H1 (cell line): ENCODE results near the gene P3H4. TPM values are rescaled to one million over a fixed set of nuclear protein-coding genes. Genes with fewer than 3 reads are reported as not detected.

Experiments
- CTCF ChIA-PET: fragments of 300-600 bp; sonication (Branson Sonifier 250); formaldehyde crosslinking; loops from one replicate; lab custom pipeline; 2021; ENCODE audit not compliant: partially characterized antibody; lab: Charles Lee
- POLR2A ChIA-PET: fragments of 300-600 bp; sonication (Branson Sonifier 250); formaldehyde crosslinking; loops from one replicate; lab custom pipeline; 2021; ENCODE audit warnings: inconsistent platforms; ENCODE audit not compliant: partially characterized antibody; lab: Charles Lee
- DNase-seq, 2 experiments: peaks; one replicate each; pipeline versions ENCODE4 v3.0.0 to v3.0.0-alpha.2; 2010 to 2022; ENCODE audit warnings: low spot score in 2 of 2, low read depth in 1 of 2, mixed read lengths in 1 of 2
- FAIRE-seq: peaks from 2 replicates; lab custom pipeline; 2011; peaks lifted over from hg19 to GRCh38; lab: Jason Lieb, UNC
- H2AFZ ChIP-seq: 2 replicates; pipeline ENCODE4 v1.8.1; 2012; ENCODE audit warnings: low read length, inconsistent platforms
- H2AK5ac ChIP-seq: 2 replicates; pipeline ENCODE4 v1.6.1; 2013; ENCODE audit warnings: low read depth, low read length
- H2BK120ac ChIP-seq: replicated peaks from 2 replicates; pipeline ENCODE3; 2013; ENCODE audit warnings: low read depth, low read length, inconsistent platforms
- H2BK12ac ChIP-seq: 2 replicates; pipeline ENCODE4 v1.6.1; 2013; ENCODE audit warnings: low read depth, low read length
- H2BK15ac ChIP-seq: 2 replicates; pipeline ENCODE4 v1.6.1; 2013; ENCODE audit warnings: low read length
- H2BK20ac ChIP-seq: 2 replicates; pipeline ENCODE4 v1.6.1; 2013; ENCODE audit warnings: low read length
- H2BK5ac ChIP-seq: 2 replicates; pipeline ENCODE4 v1.6.1; 2013; ENCODE audit warnings: low read depth, low read length
- H3K14ac ChIP-seq: 2 replicates; pipeline ENCODE4 v1.6.1; 2013; ENCODE audit warnings: inconsistent platforms; ENCODE audit not compliant: insufficient read length
- H3K18ac ChIP-seq: 2 replicates; pipeline ENCODE4 v1.6.1; 2013; ENCODE audit warnings: low read length; ENCODE audit errors: extremely low read depth
- H3K23ac ChIP-seq: 2 replicates; pipeline ENCODE4 v1.6.1; 2013; ENCODE audit warnings: inconsistent platforms; ENCODE audit not compliant: insufficient read length
- H3K23me2 ChIP-seq: 2 replicates; pipeline ENCODE4 v1.6.1; 2013; ENCODE audit warnings: low read depth, low read length
- H3K27ac ChIP-seq: 2 replicates; pipeline ENCODE4 v1.6.1; 2011; ENCODE audit warnings: low read depth, low read length, inconsistent platforms
- H3K27me3 ChIP-seq, 4 experiments: replicated peaks in 1 of 4; 1 replicate in 1 of 4; 2 replicates in 3 of 4; pipeline versions ENCODE4 v1.6.1 to v1.8.1; 2011 to 2013; ENCODE audit warnings: low read length in 3 of 4, mild to moderate bottlenecking in 3 of 4, inconsistent platforms in 2 of 4, mixed read lengths in 2 of 4, moderate library complexity in 1 of 4; ENCODE audit not compliant: control insufficient read depth in 3 of 4, insufficient read depth in 3 of 4; ENCODE audit errors: extremely low read depth in 1 of 4
- H3K36me3 ChIP-seq, 4 experiments: 2 replicates each; pipeline versions ENCODE4 v1.6.1 to v1.8.1; 2011 to 2013; ENCODE audit warnings: mild to moderate bottlenecking in 4 of 4, low read length in 3 of 4, moderate library complexity in 2 of 4, control low read depth in 1 of 4, inconsistent platforms in 1 of 4; ENCODE audit not compliant: insufficient read depth in 4 of 4, control insufficient read depth in 2 of 4
- H3K4ac ChIP-seq: replicated peaks from 2 replicates; pipeline ENCODE3; 2013; ENCODE audit warnings: low read length, low read depth, mixed read lengths, inconsistent platforms; ENCODE audit not compliant: insufficient read length
- H3K4me1 ChIP-seq, 4 experiments: replicated peaks in 1 of 4; 1 replicate in 1 of 4; 2 replicates in 3 of 4; pipeline versions ENCODE4 v1.6.1 to v1.8.1; 2011 to 2013; ENCODE audit warnings: low read length in 3 of 4, inconsistent platforms in 2 of 4, mixed read lengths in 1 of 4; ENCODE audit not compliant: insufficient read depth in 4 of 4, control insufficient read depth in 3 of 4
- H3K4me2 ChIP-seq, 2 experiments: 2 replicates each; pipeline versions ENCODE4 v1.6.1 to v1.8.1; 2011 to 2013; ENCODE audit warnings: low read depth in 2 of 2, low read length in 2 of 2, control low read depth in 1 of 2, inconsistent platforms in 1 of 2, mild to moderate bottlenecking in 1 of 2; ENCODE audit not compliant: insufficient read depth in 1 of 2
- H3K4me3 ChIP-seq, 4 experiments: fragments of 200-600, 300-600 bp in 1 of 4; sonication (generic), shearing (Covaris generic), sonication (Bioruptor Twin) in 1 of 4; 2 replicates each; pipeline versions ENCODE4 v1.5.1 to v1.8.1; 2011 to 2016; ENCODE audit warnings: low read length in 4 of 4, low read depth in 3 of 4, control low read depth in 2 of 4, inconsistent platforms in 2 of 4, mild to moderate bottlenecking in 2 of 4, mixed read lengths in 1 of 4, moderate library complexity in 1 of 4; ENCODE audit not compliant: insufficient read depth in 2 of 4; ENCODE audit errors: extremely low read depth in 1 of 4
- H3K56ac ChIP-seq: replicated peaks from 2 replicates; pipeline ENCODE3; 2013; ENCODE audit warnings: low read depth, mild to moderate bottlenecking, mixed read lengths, low read length, inconsistent platforms; ENCODE audit not compliant: insufficient read length
- H3K79me1 ChIP-seq: 2 replicates; pipeline ENCODE4 v1.6.1; 2013; ENCODE audit warnings: low read depth, low read length, control low read depth
- H3K79me2 ChIP-seq, 2 experiments: 2 replicates each; pipeline versions ENCODE4 v1.6.1 to v1.8.1; 2012 to 2013; ENCODE audit warnings: low read length in 2 of 2, mild to moderate bottlenecking in 2 of 2, inconsistent platforms in 1 of 2; ENCODE audit not compliant: insufficient read depth in 2 of 2, control insufficient read depth in 1 of 2
- H3K9ac ChIP-seq, 4 experiments: replicated peaks in 1 of 4; 1 replicate in 1 of 4; 2 replicates in 3 of 4; pipeline versions ENCODE4 v1.6.1 to v1.8.1; 2011 to 2013; ENCODE audit warnings: low read depth in 3 of 4, low read length in 3 of 4, control low read depth in 2 of 4, mild to moderate bottlenecking in 2 of 4, moderate library complexity in 2 of 4, inconsistent platforms in 1 of 4; ENCODE audit errors: extremely low read depth in 1 of 4
- H3K9me3 ChIP-seq, 2 experiments: 2 replicates each; pipeline versions ENCODE4 v1.6.1 to v1.8.1; 2012 to 2013; ENCODE audit warnings: mild to moderate bottlenecking in 2 of 2, moderate library complexity in 2 of 2, control low read depth in 1 of 2, inconsistent platforms in 1 of 2, low read depth in 1 of 2, low read length in 1 of 2, mixed read lengths in 1 of 2; ENCODE audit not compliant: insufficient read depth in 2 of 2
- H4K20me1 ChIP-seq, 2 experiments: replicated peaks in 1 of 2; 2 replicates each; pipeline versions ENCODE3 to v1.8.1; 2011 to 2013; ENCODE audit warnings: inconsistent platforms in 2 of 2, low read length in 2 of 2, mild to moderate bottlenecking in 1 of 2; ENCODE audit not compliant: insufficient read depth in 2 of 2, control insufficient read depth in 1 of 2
- H4K5ac ChIP-seq: 2 replicates; pipeline ENCODE4 v1.6.1; 2013; ENCODE audit warnings: low read length, low read depth, mixed read lengths, inconsistent platforms; ENCODE audit not compliant: insufficient read length
- H4K8ac ChIP-seq: 2 replicates; pipeline ENCODE4 v1.8.0; 2013; ENCODE audit warnings: mild to moderate bottlenecking, moderate library complexity, low read length, inconsistent platforms; ENCODE audit not compliant: insufficient read depth; ENCODE audit errors: extremely low read depth
- H4K91ac ChIP-seq: replicated peaks from 2 replicates; pipeline ENCODE3; 2013; ENCODE audit warnings: low read length, mixed read lengths, inconsistent platforms; ENCODE audit not compliant: insufficient read length
- ASH2L ChIP-seq: fragments of 200-600, 300-600 bp; sonication (generic); IDR thresholded peaks from one replicate; pipeline ENCODE4 v1.7.1; 2017; ENCODE audit warnings: low read length
- CHD2 ChIP-seq: IDR thresholded peaks from 2 replicates; pipeline ENCODE4 v1.6.1; 2012; ENCODE audit warnings: low read length, improper control_type of control experiment
- HDAC6 ChIP-seq: IDR thresholded peaks from one replicate; pipeline ENCODE4 v1.7.1; 2012; ENCODE audit warnings: low read depth, mild to moderate bottlenecking, inconsistent platforms, low read length, moderate library complexity
- KDM5A ChIP-seq: fragments of 200-600 bp; IDR thresholded peaks from 2 replicates; pipeline ENCODE4 v1.7.1; 2012; ENCODE audit warnings: mild to moderate bottlenecking, low read length, inconsistent platforms, mixed read lengths
- MAFK ChIP-seq: IDR thresholded peaks from 2 replicates; pipeline ENCODE4 v1.6.1; 2012; ENCODE audit warnings: low read depth, mild to moderate bottlenecking, improper control_type of control experiment, low read length
- NRF1 ChIP-seq: IDR thresholded peaks from 2 replicates; pipeline ENCODE4 v1.6.1; 2011; ENCODE audit warnings: mild to moderate bottlenecking, low read depth, low read length, improper control_type of control experiment
- POLR2A ChIP-seq, 2 experiments: IDR thresholded peaks; 1 replicate in 1 of 2; 2 replicates in 1 of 2; pipeline ENCODE4 v1.6.1; 2011; ENCODE audit warnings: low read depth in 2 of 2, low read length in 2 of 2, mild to moderate bottlenecking in 2 of 2; ENCODE audit errors: control extremely low read depth in 1 of 2
- POLR2AphosphoS5 ChIP-seq: IDR thresholded peaks from 2 replicates; pipeline ENCODE4 v1.6.1; 2011; ENCODE audit warnings: low read depth, low read length
- RXRA ChIP-seq: IDR thresholded peaks from 2 replicates; pipeline ENCODE4 v1.6.1; 2011; ENCODE audit warnings: low read depth, mild to moderate bottlenecking, low read length, moderate library complexity; ENCODE audit not compliant: insufficient read depth
- SP2 ChIP-seq: IDR thresholded peaks from 2 replicates; pipeline ENCODE4 v1.6.1; 2012; ENCODE audit warnings: mild to moderate bottlenecking, low read length, inconsistent platforms
- WGBS, 2 experiments: shearing (Covaris generic) in 1 of 2; methylation state at CpG; one replicate each; pipeline versions ENCODE4 v1.1.6 to v1.1.7; 2013 to 2015; ENCODE audit warnings: low lambda C conversion rate in 2 of 2, mixed read lengths in 2 of 2, inconsistent platforms in 1 of 2, low coverage in 1 of 2, missing lambda C conversion rate in 1 of 2; ENCODE audit not compliant: insufficient replicate concordance in 2 of 2, insufficient coverage in 1 of 2, insufficient read length in 1 of 2; ENCODE audit errors: extremely low coverage in 1 of 2, missing lambda C conversion rate in 1 of 2; 5-methylcytosine and 5-hydroxymethylcytosine counted together
- polyA plus RNA-seq, 7 experiments: library from polyadenylated mRNA; depleted of rRNA in 3 of 7; stranded (reverse) in 5 of 7; unstranded in 2 of 7; fragments of >200 nt in 5 of 7; fragments of 200-250 nt in 2 of 7; gene quantifications; 1 replicate in 5 of 7; 2 replicates in 1 of 7; 4 replicates in 1 of 7; pipeline versions ENCODE4 v1.2.1 to v1.2.3, GENCODE V29; 2011 to 2013; ENCODE audit warnings: missing spikeins in 2 of 7, mixed read lengths in 2 of 7
- total RNA-seq: library from RNA; stranded (reverse); fragmentation: NEBNext Ultra II Directional; extraction: Animal tissue kit (Norgen Biotek cat#: 25700); gene quantifications from 2 replicates; pipeline ENCODE4 v1.2.1, GENCODE V29; 2021
- TF ChIP-seq, protein P1 (sequence below), 3 experiments: IDR thresholded peaks; 1 replicate in 2 of 3; 2 replicates in 1 of 3; pipeline versions ENCODE4 v1.5.1 to v1.6.1; 2011; ENCODE audit warnings: low read length in 3 of 3, mild to moderate bottlenecking in 3 of 3, inconsistent platforms in 2 of 3, low read depth in 1 of 3, moderate library complexity in 1 of 3; ENCODE audit not compliant: insufficient read depth in 1 of 3; ENCODE audit errors: control extremely low read depth in 1 of 3

Gene P3H4
- total and polyA plus RNA-seq, 2 of the 8 experiments (the other 6 are each of a cell fraction or from before 2014, with no cell fraction given) = 23.4 to 26.7 TPM

DNA sequence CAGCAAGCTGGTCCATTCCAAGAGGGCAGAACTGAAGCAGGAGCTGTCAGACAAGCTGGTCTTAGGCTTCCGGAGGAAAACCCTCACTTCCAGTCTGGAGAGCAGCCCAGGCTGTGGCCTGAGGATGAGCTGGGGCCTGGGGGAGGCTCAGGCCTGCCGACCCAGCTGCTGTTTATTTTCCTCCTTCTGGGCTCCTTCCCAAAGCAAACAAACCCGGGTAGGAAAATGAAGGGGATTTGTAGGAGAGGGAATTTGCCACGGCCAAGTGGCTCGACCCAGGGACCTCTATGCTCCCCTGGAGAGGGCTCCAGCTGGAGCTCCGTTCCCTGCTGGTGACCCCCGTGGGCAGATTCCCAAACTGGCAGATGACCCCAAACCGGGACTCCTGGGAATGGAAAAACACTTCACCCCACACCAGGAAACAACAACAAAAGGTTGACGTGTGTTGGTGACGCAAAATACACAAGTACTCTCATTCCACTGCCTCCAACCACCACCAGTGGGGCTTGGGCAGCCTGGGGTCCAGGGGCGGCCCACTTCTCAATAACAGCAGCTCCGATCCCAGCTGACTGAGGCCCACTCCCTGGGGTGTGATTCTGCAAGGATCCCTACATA is 34.1 kb downstream of the P3H4 start:
- Histone ChIP-seq H3K79me2 (peaks cover 0 to 64% of the 10 kb centered on the region in 2 experiments; a peak in 3 of 4 replicates), H2BK5ac (peak overlapping the region; percentile 10; the same call in 1 of the 2 replicates), H2BK20ac (peak overlapping the region; percentile 72; the same call in 1 of the 2 replicates), H2BK15ac (no peak overlapping the region), H3K9ac (no peak overlapping the region), H3K79me1 (peaks cover 19% of the 10 kb centered on the region), H4K8ac (peak overlapping the region; percentile 23; the same call in 1 of the 2 replicates), H3K27ac (no peak overlapping the region), H3K4me1 (peaks cover 0 to 49% (median 29%) of the 10 kb centered on the region in 4 experiments; a peak in 6 of 7 replicates), H3K9me3 (no peaks in the 10 kb centered on the region), H4K91ac (peak overlapping the region; percentile 72), H3K4ac (peak overlapping the region; percentile 53), H3K4me3 (no peak overlapping the region), H2AFZ (no peak overlapping the region), H3K14ac (no peak overlapping the region), H4K5ac (no peak overlapping the region), H3K23ac (no peak overlapping the region), H2BK120ac (no peak overlapping the region), H3K56ac (no peak overlapping the region), H2BK12ac (peak overlapping the region; percentile 88; the same call in 1 of the 2 replicates), H3K36me3 (no peaks in the 10 kb centered on the region), H3K23me2 (no peaks in the 10 kb centered on the region), H3K27me3 (no peaks in the 10 kb centered on the region), H2AK5ac (peak overlapping the region; percentile 75; the same call in 1 of the 2 replicates), H4K20me1 (peaks cover 4 to 18% of the 10 kb centered on the region in 2 experiments), H3K18ac (peak overlapping the region; percentile 73), H3K4me2 (no peak overlapping the region)
- no peak for FAIRE-seq
- no peak for DNase-seq
- WGBS, 2 experiments = 85% methylated on average over 12 of the region's 12 CpGs; no CpG with 5 or more reads in 1 of the 2 experiments
- CTCF ChIA-PET = interaction anchor here (0.7 to 6.8 kb wide), 9 partner anchors 8 to 136 kb away, joined by 3 to 55 read pairs (median 4); partner anchors contain the start of gene JUP
- POLR2A ChIA-PET = interaction anchor here (0.7 to 7.5 kb wide), 16 partner anchors 8 to 347 kb away, joined by 3 to 83 read pairs (median 4); partner anchors contain the start of genes HAP1, JUP and ODAD4
- TF ChIP-seq POLR2A (IDR thresholded peaks at IDR 0.05; ENCODE audit: control extremely low read depth in 1 of 2, low read depth in 2 of 2, low read length in 2 of 2) = no peak
- TF ChIP-seq POLR2AphosphoS5 = no peak
- no peak for TF ChIP-seq SP2
- TF ChIP-seq CHD2 = no peak
- no peak for TF ChIP-seq RXRA
- no peak for TF ChIP-seq KDM5A
- TF ChIP-seq HDAC6 = no peak
- no peak for TF ChIP-seq NRF1
- TF ChIP-seq, protein P1, sequence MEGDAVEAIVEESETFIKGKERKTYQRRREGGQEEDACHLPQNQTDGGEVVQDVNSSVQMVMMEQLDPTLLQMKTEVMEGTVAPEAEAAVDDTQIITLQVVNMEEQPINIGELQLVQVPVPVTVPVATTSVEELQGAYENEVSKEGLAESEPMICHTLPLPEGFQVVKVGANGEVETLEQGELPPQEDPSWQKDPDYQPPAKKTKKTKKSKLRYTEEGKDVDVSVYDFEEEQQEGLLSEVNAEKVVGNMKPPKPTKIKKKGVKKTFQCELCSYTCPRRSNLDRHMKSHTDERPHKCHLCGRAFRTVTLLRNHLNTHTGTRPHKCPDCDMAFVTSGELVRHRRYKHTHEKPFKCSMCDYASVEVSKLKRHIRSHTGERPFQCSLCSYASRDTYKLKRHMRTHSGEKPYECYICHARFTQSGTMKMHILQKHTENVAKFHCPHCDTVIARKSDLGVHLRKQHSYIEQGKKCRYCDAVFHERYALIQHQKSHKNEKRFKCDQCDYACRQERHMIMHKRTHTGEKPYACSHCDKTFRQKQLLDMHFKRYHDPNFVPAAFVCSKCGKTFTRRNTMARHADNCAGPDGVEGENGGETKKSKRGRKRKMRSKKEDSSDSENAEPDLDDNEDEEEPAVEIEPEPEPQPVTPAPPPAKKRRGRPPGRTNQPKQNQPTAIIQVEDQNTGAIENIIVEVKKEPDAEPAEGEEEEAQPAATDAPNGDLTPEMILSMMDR (IDR thresholded peaks at IDR 0.05; ENCODE audit: control extremely low read depth in 1 of 3, insufficient read depth in 1 of 3, low read depth in 1 of 3, low read length in 3 of 3) = no peak
- no peak for TF ChIP-seq ASH2L
- TF ChIP-seq MAFK = no peak
